NCI-H2171 treated with DMSO at 0.1 percent for 48 hours (cell line): Measurements from ENCODE around the gene GPM6B.

Experiments used
- DNase-seq: peaks from one replicate; lab custom pipeline; 2025; lab: John Stamatoyannopoulos, UW

Gene GPM6B

DNA sequence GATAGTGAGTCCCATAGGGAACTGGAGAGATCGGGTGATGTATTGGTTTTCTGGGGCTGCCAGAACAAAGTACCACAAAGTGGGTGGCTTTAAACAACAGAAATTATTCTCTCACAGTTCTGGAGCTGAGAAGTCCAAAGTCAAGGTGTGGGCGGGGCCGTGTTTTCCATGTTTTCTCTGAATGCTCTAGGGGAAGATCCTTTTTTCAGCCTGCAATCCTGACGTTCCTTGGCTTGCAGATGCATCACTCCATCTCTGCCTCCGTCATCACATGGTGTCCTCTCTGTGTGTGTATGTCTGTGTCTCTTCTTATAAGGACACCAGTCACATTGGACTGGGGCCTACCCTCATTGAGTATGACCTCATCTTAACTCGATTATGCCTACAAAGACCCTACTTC, 7.9 kb upstream of the GPM6B start:
- DNase-seq: no peak

DNA sequence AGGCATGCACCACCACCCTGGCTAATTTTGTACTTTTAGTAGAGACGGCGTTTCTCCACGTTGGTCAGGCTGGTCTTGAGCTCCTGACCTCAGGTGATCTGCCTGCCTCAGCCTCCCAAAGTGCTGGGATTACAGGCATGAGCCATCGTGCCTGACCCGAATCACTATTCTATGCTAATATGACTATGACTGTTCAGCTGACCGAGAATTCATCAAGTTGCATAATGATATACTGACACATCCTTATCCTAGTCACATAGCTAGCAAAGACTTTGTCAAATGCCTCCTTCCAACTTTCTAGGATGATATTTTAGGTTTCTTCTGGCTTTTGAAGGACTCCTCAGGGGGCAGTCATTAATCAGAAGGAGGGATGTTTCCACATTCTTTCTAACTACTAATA, 4.8 kb upstream of the GPM6B start:
- no peak for DNase-seq

DNA sequence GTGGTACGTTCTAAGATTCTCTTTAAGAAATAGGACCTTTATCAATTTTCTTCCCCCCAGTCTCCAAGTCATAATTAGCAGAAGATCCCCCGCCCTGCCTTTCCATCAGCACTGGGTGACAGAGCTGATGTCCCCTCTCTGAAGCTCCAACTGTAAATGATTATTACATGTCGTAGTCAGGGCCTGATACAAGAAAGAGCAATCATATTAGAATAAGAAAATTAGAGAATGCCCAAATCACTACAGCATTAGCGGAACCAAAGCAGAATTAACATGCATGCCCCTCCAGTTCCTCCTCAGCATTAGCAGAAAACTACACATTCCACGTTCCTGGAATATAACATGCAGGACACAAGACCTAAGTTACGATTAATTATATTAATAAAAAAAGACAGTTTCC, 717 bp downstream of the GPM6B start:
- DNase-seq: no peak

DNA sequence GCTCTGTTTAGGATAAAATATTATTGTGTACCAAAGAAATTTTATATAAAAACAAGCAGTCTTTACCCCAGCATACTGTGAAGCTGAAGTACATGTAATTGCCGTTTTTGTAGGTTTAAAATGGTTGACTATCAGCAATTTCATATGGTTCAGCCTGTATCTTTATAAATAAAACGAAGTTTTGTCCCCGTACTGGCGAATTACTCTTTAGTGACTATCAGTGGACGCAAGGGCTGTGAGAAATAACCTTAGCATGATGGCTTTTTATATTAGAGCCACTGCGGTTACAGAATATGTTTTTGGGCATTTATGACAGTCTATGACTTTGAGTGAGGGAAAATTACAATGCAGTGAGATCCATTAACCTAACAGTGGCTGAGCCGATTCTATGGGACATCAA, 1.2 kb downstream of the GPM6B start:
- DNase-seq: no peak

DNA sequence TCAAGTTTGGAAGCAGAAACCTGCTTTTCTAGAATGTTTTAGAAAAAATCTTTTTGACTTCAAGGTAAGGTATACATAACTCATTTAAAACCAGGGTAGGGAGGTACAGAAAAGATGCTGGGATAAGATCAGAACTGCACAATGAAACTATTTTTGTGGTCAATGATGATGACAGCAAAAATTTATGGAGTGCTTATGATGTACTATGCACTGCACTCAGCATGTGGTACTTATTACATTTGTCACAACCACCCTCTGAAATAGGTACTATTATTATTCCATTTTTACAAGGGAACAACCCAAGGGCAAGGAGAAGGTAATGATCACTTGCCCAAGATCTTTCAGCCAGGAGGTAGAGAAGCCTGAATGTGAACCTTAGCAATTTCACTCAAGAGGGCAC, 8.0 kb downstream of the GPM6B start:
- no peak for DNase-seq

DNA sequence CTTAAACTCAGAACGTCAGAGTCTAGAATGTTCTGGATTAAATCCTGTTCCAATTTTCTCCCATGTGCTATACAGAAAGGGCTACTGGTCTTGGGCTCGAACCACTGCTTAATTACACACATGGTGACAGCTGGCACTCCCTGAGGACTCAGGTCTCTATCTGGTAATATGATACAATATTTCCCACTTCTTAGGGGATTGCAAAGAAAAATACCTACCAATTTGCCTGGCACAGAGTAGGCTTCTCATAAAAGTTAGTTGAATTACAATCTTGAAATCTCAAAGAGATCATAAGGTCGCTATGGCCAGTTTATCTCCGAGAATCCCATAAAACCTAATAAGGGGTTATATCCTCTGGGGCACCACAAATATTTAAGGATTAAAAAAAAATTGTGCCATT, 8.6 kb downstream of the GPM6B start:
- DNase-seq: peak; percentile 85

DNA sequence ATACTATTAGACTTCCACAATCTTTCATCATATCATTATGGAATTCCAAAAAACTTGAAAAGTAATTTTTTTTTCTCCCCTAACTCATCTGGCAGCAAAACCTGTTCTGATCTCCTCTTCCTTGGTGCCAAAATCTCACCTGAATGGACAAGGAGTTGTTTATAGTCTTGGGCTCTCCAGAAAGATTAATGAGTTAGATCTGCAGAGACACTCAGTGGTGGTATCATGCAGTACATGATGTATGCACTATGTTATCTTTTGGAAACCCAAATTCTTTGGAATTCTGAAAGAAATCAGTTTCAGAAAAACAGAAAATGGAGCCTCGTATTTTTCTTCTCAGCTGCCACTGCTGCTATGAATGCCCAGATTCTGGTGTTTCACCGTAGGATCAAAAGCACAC, 11.7 kb downstream of the GPM6B start:
- no peak for DNase-seq

DNA sequence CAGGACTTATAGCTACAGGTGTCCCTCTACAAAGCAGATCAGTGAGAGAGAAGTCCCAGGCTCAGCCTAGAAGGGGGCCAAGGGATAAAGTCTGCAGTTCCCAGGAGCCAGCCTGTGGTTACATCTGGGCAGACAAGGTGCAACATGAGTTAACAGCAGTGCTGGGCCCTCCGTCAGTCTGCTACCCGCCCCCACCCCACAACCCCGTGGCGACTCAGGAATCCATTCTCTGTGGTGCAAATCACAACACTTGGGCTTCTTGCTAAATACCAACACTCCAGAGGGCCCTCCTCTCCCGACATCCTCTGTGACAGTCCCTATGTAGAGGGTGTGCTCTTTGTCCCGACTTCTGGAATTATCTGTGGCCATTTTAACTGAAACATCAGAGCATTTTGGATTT, 13.8 kb downstream of the GPM6B start:
- no peak for DNase-seq

DNA sequence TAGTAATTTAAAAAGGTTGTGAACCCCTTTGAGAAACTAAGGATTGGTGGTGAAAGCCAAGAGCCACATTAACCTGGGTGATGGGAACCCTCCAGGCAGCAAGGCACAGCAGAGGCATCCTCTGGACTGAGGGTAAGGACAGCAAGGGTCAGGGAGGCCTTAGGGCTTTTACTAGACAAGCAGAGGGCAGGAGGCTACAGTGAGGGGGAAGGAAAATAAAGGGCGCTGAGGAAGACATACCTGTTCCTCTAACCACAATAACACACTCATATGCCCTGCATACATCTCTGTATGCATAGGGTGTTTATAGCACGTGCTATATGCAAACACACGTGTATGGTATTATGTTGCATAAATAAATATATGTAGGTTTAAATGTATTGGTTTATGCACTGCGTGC, 18.7 kb downstream of the GPM6B start:
- no peak for DNase-seq

DNA sequence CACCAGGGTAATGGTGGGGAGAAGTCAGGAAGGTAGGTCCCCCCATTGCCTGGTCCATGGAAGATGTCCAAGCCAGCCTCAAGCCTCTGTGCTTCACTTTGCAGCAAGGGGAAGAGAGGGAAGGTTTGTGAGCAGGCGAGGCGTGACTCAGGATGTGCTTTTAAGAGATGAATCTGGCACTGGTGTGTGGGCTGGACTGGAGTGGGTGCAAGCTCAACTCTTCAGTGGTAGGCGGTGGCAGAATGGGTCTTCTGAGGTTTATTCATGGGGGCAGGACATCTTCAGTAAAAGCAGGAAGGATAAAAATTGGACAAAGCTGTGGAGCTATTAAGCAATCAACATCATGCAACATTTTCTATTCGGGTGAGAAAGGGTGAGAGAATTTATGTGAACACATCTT, 19.4 kb downstream of the GPM6B start:
- no peak for DNase-seq

DNA sequence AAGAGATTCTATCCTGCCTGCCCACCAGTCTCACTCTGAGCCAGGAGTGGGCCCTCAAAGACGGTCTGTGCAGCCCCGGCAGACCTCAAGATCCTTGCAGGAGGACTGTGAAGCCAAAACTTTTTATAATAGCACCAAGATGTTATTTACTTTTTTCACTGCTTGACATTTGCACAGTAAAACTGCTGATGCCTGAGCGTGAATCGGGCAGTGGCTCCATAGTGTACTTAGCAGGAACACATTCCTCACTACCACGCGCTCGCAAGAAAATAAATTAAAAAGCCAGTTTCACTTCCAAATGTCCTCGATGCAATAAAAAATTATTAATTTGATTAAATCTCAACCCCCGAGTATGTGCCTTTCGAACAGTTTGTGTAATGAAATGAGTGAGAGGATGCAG, 22.5 kb downstream of the GPM6B start:
- no peak for DNase-seq

DNA sequence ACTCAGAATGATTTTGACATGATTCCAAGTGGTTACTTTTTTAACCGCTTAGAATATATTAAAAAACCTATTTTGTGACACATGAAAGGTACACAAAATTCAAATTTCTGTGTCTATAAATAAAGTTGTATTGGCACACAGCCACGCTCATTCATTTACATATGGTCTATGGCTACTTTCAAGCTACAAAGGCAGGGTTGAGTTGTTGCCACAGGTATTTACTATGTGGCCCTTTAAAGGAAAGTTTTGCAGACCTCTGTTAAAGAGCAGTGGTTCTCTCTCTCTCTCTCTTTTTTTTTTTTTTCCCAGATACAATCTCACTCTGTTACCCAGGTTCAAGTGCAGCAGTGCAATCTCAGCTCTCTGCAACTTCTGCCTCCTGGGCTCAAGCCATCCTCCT, 23.0 kb downstream of the GPM6B start:
- DNase-seq: no peak

DNA sequence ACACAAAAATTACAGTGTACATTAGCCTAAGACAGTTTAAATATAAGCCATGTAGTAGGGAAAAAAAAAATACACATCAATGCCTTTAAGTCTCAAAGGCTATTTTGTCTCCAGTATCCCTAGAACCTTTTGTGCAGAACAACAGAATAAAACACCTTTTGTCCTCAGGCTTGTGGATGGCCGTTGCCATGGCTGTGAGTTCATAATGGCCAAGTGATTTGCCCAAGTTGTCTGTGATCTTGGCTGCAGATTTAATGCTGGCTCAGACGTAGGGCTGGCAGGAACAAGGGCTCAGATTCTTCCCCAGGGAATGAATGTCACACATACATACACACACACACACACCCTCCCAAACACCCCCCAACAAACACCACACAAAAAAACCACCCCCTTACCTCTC, 25.3 kb downstream of the GPM6B start:
- DNase-seq: no peak

DNA sequence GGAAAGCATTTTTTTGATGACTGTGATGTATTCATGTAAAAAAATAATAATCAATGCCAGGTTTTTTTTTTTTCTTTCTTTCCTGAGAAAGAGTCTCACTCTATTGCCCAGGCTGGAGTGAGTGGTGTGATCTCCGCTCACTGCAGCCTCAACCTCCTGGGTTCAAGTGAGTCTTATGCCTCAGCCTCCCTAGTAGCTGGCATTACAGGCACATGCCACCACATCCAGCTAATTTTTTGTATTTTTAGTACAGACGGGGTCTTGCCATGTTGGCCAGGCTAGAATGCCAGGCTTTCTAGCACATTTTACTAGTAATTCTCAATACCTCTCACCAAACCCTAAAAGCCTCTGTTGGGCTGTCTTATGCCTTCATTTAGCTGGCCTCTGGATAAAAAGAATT, 25.7 kb downstream of the GPM6B start:
- no peak for DNase-seq

DNA sequence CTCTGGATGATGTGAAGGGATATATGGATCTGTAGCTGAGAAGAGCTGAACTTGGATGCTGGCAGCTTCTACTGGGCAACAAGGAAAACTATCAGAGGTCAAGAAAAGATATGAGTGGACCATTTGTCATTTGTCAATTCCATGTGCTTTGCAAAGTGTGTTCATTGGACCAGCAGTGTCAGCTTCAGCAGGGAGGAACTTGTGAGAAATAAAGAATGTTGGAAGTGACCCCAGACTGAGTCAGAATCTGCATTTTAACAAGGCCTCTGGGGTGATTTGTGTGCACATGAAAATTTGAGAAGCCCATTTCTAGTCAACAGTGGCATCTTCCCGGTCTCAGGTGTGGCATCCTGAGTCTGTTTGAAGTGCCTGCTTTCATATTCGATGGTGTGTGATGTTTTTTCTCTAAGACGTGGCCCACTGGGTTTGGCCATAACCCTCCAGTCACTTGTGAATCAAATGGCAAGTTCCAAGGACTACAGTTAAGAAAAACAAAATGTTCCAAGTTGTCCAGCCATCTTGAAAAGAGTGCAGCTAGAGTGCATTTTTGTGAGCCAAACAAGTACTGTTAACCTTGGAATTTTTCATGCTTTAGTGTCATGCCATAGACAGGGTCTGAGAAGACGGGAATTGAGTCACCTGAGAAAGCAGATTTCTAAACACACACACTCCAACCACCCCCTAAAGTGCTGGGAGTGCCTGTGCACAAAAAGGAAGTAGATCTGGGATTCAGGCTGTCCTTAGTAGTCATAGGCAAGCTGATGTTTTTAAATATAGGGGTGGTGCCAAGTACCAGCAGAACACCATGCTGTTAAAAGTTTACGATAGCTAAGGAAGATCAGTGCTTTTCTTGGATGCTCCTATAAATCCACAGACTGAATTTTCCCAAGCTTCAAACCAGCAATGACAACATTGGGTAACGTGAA, 26.4 kb downstream of the GPM6B start:
- DNase-seq: no peak

DNA sequence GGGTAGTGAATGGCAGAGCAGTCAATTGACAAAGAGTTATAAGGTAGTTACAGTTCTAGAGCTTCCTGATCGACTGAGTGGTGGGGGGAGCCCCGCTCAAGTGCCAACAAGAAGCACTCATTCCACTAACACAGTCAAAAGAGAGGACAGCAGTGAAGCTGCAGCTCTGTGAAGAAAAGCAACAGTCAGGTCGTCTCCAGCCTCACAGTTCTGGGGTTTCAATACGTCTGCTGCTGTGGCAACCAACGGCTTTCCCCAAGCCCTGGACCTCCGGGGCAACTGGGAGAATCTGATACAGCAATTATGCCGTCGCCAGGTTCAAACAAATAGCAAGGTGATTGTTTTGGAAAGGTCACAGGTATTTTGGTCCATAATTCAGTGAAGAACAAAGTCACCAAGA, 30.8 kb downstream of the GPM6B start:
- DNase-seq: no peak

DNA sequence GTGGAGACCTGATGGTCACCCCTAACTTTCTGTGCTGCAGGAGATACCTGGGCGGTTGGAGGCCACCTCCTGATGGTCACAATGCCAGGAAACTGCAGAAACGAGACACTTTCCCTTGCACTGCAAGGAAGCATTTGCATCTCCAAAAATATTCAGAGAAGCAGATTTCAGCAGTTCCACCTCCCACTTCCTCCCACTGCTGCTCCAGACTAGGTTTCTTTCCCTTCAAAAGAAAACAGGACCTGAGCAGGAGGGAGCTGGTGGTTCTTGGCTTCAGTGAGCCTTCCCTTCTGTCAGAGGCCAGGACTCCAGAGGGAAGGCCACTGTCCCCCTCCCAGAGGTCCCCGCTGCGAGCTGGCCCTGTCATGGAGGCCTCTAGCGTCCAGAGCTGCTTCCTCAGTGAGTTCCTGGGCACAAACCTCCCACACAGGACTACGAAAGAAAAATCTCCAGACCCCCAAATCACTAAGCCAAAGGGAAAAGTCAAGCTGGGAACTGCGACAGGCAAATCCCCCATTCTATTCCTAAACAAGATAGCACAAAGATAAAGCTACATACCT, 35.9 kb downstream of the GPM6B start:
- no peak for DNase-seq

DNA sequence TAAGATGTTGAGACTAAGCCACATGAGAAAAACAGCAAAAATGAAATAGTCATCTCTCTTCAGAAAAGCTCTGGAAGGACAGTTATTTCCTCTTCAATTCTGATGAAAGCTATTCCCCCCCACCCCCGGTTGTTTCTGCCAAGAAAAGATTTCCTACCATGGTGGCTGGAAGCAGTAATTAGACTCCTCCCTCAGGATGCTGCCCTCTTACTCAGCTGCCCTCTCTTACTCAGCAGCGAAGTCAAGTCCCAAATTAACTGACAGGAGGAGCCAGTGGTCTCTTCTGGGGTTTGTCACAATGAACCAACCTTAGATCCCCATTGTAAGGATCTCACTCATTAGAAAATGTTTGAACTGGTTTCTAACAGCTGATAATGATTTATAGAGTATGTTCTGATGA, 38.0 kb downstream of the GPM6B start:
- DNase-seq: no peak

DNA sequence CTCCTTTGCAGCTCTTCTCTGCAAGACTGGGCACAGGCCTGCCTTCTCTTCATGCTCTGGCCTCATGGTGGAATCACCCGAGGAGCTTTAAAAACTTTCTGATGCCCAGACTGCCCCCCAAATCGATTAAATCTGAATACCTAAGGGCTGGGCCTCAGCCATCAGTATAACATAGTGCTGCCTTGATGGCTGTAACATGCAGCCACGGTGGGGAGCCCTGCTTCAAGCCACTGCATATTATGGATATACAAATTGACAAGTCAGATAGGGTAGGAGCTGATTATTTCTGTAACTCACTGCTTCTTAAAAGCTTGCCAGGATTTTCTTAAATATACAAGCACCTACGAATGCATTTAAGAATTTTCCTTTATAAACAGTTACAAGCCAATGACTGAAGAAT, 40.5 kb downstream of the GPM6B start:
- DNase-seq: no peak

DNA sequence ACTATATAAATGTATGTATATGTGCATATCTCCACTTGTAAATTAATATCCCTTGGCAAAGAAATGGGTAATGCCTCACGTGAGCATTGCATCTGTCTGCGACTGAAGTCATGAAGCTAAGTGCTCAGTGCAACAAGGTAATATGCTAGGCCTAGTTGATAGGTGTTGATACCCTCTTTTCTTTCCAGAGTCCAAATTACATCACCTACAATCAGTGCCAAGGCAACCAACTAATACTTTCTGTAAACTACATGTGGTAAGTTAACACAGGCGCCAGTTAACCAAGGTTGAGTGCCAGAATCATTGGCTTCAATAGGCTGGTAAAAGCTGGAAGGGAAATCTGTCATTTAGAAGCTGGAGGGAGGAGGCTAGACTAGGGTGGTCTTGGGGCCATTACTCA, 41.1 kb downstream of the GPM6B start:
- no peak for DNase-seq

DNA sequence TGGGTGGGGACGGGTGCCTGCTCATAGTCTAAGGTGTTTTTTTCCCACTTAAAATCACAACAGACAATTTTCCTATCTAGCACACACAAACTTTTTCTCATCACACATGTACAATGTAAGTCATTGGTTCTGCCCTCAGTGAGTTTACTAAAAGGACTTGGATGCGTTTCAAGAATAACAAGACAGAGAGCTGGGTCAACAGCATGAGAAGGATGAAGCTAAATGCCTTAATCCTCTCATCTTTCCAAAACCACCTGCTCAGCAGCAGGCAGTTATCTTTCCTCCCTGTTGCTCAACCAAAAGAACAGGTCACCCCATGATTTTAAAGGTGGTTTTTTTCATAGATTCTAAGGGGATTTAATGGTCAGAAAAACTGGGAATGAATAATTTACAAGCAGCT, 42.2 kb downstream of the GPM6B start:
- DNase-seq: no peak

DNA sequence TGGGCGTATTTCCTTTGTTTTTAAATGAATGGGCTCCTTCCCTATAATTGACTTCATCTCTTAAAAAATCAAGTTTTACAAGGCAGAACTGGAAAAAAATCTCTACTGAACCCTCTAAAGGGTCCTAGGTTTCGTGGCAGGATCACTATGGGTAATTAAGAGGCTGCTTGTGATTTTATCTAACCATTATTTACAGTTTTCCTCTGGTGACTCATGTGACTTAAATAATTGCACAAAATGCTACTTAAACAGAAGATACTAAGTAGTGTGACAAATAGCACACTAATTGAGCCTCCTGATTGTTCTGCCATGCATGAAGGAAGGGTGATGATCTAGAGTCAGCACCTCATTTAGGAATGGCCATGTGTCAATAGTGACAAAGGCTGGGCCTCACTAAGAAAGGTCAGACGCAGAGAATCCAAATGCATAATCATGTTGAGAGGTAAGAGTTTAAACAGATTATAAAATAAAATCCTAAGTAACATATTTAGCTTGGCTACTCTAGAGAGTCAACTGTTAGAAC, 46.8 kb downstream of the GPM6B start:
- DNase-seq: no peak

DNA sequence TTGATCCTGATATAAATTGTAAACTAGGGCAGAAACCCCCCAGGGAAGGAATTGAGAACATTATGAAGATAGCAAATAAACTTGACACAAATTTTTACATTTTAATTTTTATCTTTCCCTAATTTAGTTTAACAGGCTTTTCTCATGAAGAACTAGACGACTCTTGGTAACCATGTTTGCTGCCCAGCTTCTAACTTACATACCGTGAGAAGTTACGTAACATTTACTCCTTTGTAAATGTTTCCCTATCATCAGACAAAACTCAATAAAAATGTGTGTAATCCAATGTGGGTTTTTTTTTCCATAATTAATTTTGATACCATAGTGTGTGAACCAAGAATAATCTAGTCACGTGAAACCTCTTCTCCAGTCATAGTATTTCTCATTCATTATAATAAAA, 48.0 kb downstream of the GPM6B start:
- no peak for DNase-seq

DNA sequence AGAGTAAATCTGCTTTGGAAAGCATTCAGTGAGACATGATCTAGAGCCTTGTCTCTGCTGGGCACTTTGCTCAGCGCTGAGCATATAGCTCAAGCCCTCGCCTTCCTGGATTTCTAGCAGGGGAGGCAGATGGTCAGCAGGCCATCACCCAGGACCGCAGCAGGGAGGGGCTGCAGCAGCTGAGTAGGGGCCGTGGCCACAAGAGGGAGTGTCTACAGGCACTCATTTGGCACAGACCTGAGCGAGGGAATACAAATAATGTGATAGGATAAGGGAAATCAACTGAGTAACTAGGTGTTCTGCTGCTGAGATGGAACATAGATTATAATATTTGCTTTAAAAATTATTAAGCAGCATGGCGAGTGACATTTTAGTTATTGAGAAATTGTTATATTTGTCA, 52.1 kb downstream of the GPM6B start:
- no peak for DNase-seq
